ENCODE results near the gene CCNY. TPM values are rescaled to one million over a fixed set of nuclear protein-coding genes. Genes with fewer than 3 reads are reported as not detected.

The CCNY gene
- total RNA-seq, 2 donors from 2014 or later: 40.1 to 84.6 TPM

- no peak for TF ChIP-seq CTCF (IDR thresholded peaks at IDR 0.05)
- Histone ChIP-seq H3K27ac (peak overlapping the region; percentile 36 to 48), H3K27me3 (replicated peaks; ENCODE audit: insufficient read depth) (no peaks in the 10 kb centered on the region), H3K9me3 (peaks cover 5% of the 10 kb centered on the region), H3K4me3 (no peak overlapping the region), H3K36me3 (no peaks in the 10 kb centered on the region), H3K4me1 (ENCODE audit: control insufficient read depth in 1 of 2, low read depth in 2 of 2) (peaks cover 23 to 42% of the 10 kb centered on the region in 2 donors)
- ATAC-seq (ENCODE audit: insufficient number of reproducible peaks, low FRiP score, low read depth) (no peak), DNase-seq (ENCODE audit: low spot score) (no peak)
Observed at GRCh38 chr10:35390161-35390840, 54.0 kb downstream of the CCNY start.

GRCh38 chr10:35390843-35391152, 54.5 kb downstream of the CCNY start:
- ATAC-seq (ENCODE audit: insufficient number of reproducible peaks, low FRiP score, low read depth): no peak
- H3K36me3 ChIP-seq: no peaks in the 10 kb centered on the region
- H3K4me1 ChIP-seq (ENCODE audit: control insufficient read depth in 1 of 2, low read depth in 2 of 2): peaks cover 23 to 42% of the 10 kb centered on the region in 2 donors
- H3K27ac ChIP-seq: peak overlapping the region; percentile 36 to 48
- no peaks in the 10 kb centered on the region for H3K27me3 ChIP-seq (replicated peaks; ENCODE audit: insufficient read depth)
- DNase-seq (ENCODE audit: low spot score): no peak
- H3K4me3 ChIP-seq: no peak overlapping the region
- TF ChIP-seq CTCF (IDR thresholded peaks at IDR 0.05): no peak
- peaks cover 5% of the 10 kb centered on the region for H3K9me3 ChIP-seq

GRCh38 chr10:35391153-35391953, 55.0 kb downstream of the CCNY start:
- H3K4me1 ChIP-seq (ENCODE audit: control insufficient read depth in 1 of 2, low read depth in 2 of 2): peaks cover 23 to 42% of the 10 kb centered on the region in 2 donors
- no peak for DNase-seq (ENCODE audit: low spot score)

GRCh38 chr10:35391954-35392262, 55.6 kb downstream of the CCNY start:
- no peak overlapping the region for H3K4me3 ChIP-seq
- no peaks in the 10 kb centered on the region for H3K36me3 ChIP-seq
- peaks cover 19 to 36% of the 10 kb centered on the region in 2 donors for H3K4me1 ChIP-seq (ENCODE audit: control insufficient read depth in 1 of 2, low read depth in 2 of 2)
- ATAC-seq (ENCODE audit: insufficient number of reproducible peaks, low FRiP score, low read depth) (no peak), DNase-seq (ENCODE audit: low spot score) (no peak)
- H3K9me3 ChIP-seq: peaks cover 5% of the 10 kb centered on the region
- H3K27ac ChIP-seq: no peak overlapping the region
- H3K27me3 ChIP-seq (replicated peaks; ENCODE audit: insufficient read depth): no peaks in the 10 kb centered on the region
- TF ChIP-seq CTCF (IDR thresholded peaks at IDR 0.05): no peak

More at GRCh38 chr10:35391153-35391953, 55.0 kb downstream of the CCNY start:
- Histone ChIP-seq H3K36me3 (no peaks in the 10 kb centered on the region), H3K9me3 (peaks cover 5% of the 10 kb centered on the region), H3K27ac (peak overlapping the region; percentile 36 to 48), H3K27me3 (replicated peaks; ENCODE audit: insufficient read depth) (no peaks in the 10 kb centered on the region), H3K4me3 (no peak overlapping the region)
- no peak for ATAC-seq (ENCODE audit: insufficient number of reproducible peaks, low FRiP score, low read depth)
- TF ChIP-seq CTCF (IDR thresholded peaks at IDR 0.05): no peak

- ATAC-seq (ENCODE audit: insufficient number of reproducible peaks, low FRiP score, low read depth) (no peak), DNase-seq (ENCODE audit: low spot score) (no peak)
- no peak for TF ChIP-seq CTCF (IDR thresholded peaks at IDR 0.05)
- Histone ChIP-seq H3K4me3 (no peak overlapping the region), H3K36me3 (no peaks in the 10 kb centered on the region), H3K27ac (no peak overlapping the region), H3K4me1 (ENCODE audit: control insufficient read depth in 1 of 2, low read depth in 2 of 2) (peaks cover 13 to 35% of the 10 kb centered on the region in 2 donors), H3K9me3 (peaks cover 5% of the 10 kb centered on the region), H3K27me3 (replicated peaks; ENCODE audit: insufficient read depth) (no peaks in the 10 kb centered on the region)
Observed at GRCh38 chr10:35392482-35393228, 56.3 kb downstream of the CCNY start.
